GM19395 (cell line): ENCODE data around the gene RARS2.
"Not testable (repeated sequence)": the region's sequence is repeated elsewhere in the genome, so short reads cannot be mapped to it uniquely, and the experiment has no call there.

Experiments
- ATAC-seq: cut with Tn5 transposase; IDR thresholded peaks from one replicate; pipeline ENCODE4 v1.9.1; 2021; ENCODE audit warnings: mild to moderate bottlenecking, moderate library complexity; ENCODE audit not compliant: unreplicated experiment

The RARS2 gene

GRCh38 chr6:87589693-87590416, at the start of gene RARS2, which contains the start of gene ORC3:
Gene RARS2, minus strand, starts transcription at chr6:87589987. Its CDS starts 30 bp downstream, at chr6:87589957.
Gene ORC3, plus strand, starts transcription at chr6:87590135. Its CDS starts 34 bp downstream, at chr6:87590169.
- peak; percentile 100 for ATAC-seq

GRCh38 chr6:87639373-87639772, 49.6 kb upstream of the RARS2 start:
- no peak for ATAC-seq

GRCh38 chr6:87637106-87637505, 47.3 kb upstream of the RARS2 start:
- no peak for ATAC-seq

GRCh38 chr6:87636315-87636714, 46.5 kb upstream of the RARS2 start:
- no peak for ATAC-seq

GRCh38 chr6:87633851-87634250, 44.1 kb upstream of the RARS2 start:
- ATAC-seq = no peak

GRCh38 chr6:87630746-87631145, 41.0 kb upstream of the RARS2 start:
- ATAC-seq = no peak

GRCh38 chr6:87628881-87629280, 39.1 kb upstream of the RARS2 start:
- ATAC-seq = no peak

- ATAC-seq = no peak
Observed at GRCh38 chr6:87628424-87628823, 38.6 kb upstream of the RARS2 start.

GRCh38 chr6:87623248-87623647, 33.5 kb upstream of the RARS2 start:
- no peak for ATAC-seq

GRCh38 chr6:87618531-87618930, 28.7 kb upstream of the RARS2 start:
- ATAC-seq = no peak

GRCh38 chr6:87617405-87617804, 27.6 kb upstream of the RARS2 start:
- ATAC-seq = no peak

GRCh38 chr6:87613018-87613417, 23.2 kb upstream of the RARS2 start:
- not testable (repeated sequence) for ATAC-seq

GRCh38 chr6:87608802-87609201, 19.0 kb upstream of the RARS2 start:
- ATAC-seq = no peak

- ATAC-seq = no peak
Observed at GRCh38 chr6:87606199-87606598, 16.4 kb upstream of the RARS2 start.

- ATAC-seq = no peak
Observed at GRCh38 chr6:87600576-87600975, 10.8 kb upstream of the RARS2 start.

- no peak for ATAC-seq
Observed at GRCh38 chr6:87590990-87591389, 1.2 kb upstream of the RARS2 start.

- ATAC-seq = no peak
Observed at GRCh38 chr6:87590417-87590880, 662 bp upstream of the RARS2 start.

- ATAC-seq = no peak
Observed at GRCh38 chr6:87588756-87589407, 905 bp downstream of the RARS2 start.

- no peak for ATAC-seq
Observed at GRCh38 chr6:87586371-87587077, 3.3 kb downstream of the RARS2 start.

GRCh38 chr6:87583822-87584221, 6.0 kb downstream of the RARS2 start:
- ATAC-seq = no peak

- no peak for ATAC-seq
Observed at GRCh38 chr6:87575423-87575822, 14.4 kb downstream of the RARS2 start.
